ENCODE measurements around the gene SLC38A8.

SLC38A8 gene

GRCh38 chr16:83963277-83964119 is 79.1 kb downstream of the SLC38A8 start:
- no peak overlapping the region for H3K4me3 ChIP-seq (ENCODE audit: low read depth, low read length)
- H3K36me3 ChIP-seq = no peaks in the 10 kb centered on the region
- no peak overlapping the region for H3K27ac ChIP-seq
- H3K27me3 ChIP-seq (ENCODE audit: insufficient read depth, low read depth, severe bottlenecking) = no peaks in the 10 kb centered on the region
- TF ChIP-seq CTCF (IDR thresholded peaks at IDR 0.05; ENCODE audit: low read depth, low read length) = no peak
- H3K9me3 ChIP-seq (ENCODE audit: severe bottlenecking) = no peaks in the 10 kb centered on the region
- no peak for DNase-seq

- Histone ChIP-seq H3K36me3 (no peaks in the 10 kb centered on the region), H3K4me3 (ENCODE audit: low read depth, low read length) (no peak overlapping the region), H3K27me3 (ENCODE audit: insufficient read depth, low read depth, severe bottlenecking) (no peaks in the 10 kb centered on the region), H3K27ac (no peak overlapping the region), H3K9me3 (ENCODE audit: severe bottlenecking) (no peaks in the 10 kb centered on the region)
- no peak for DNase-seq
- TF ChIP-seq CTCF (IDR thresholded peaks at IDR 0.05; ENCODE audit: low read depth, low read length) = no peak
Measured at GRCh38 chr16:83961591-83961990, 81.0 kb downstream of the SLC38A8 start.

GRCh38 chr16:83960521-83961249 is 81.9 kb downstream of the SLC38A8 start:
- H3K27ac ChIP-seq = no peak overlapping the region
- no peaks in the 10 kb centered on the region for H3K9me3 ChIP-seq (ENCODE audit: severe bottlenecking)
- no peak for TF ChIP-seq CTCF (IDR thresholded peaks at IDR 0.05; ENCODE audit: low read depth, low read length)
- no peaks in the 10 kb centered on the region for H3K27me3 ChIP-seq (ENCODE audit: insufficient read depth, low read depth, severe bottlenecking)
- H3K36me3 ChIP-seq = no peaks in the 10 kb centered on the region
- DNase-seq = no peak
- no peak overlapping the region for H3K4me3 ChIP-seq (ENCODE audit: low read depth, low read length)
